Epithelial cell of esophagus (primary cell): ENCODE data around the gene SLC22A15.

Experiments used
- DNase-seq: peaks from one replicate; pipeline ENCODE4 v3.0.0; 2010; ENCODE audit warnings: low read depth
- H3K4me3 ChIP-seq: 2 replicates; pipeline ENCODE4 v1.5.1; 2011; ENCODE audit warnings: mild to moderate bottlenecking, low read length, control low read depth
- CTCF ChIP-seq: IDR thresholded peaks from 2 replicates; pipeline ENCODE4 v1.5.1; 2011; ENCODE audit warnings: low read depth, mild to moderate bottlenecking, low read length, control low read depth, inconsistent platforms; ENCODE audit not compliant: insufficient read depth; ENCODE audit errors: missing control alignments

Gene SLC22A15

GRCh38 chr1:116087628-116088027 is 111.3 kb downstream of the SLC22A15 start:
- TF ChIP-seq CTCF: no peak
- no peak for DNase-seq

GRCh38 chr1:116089870-116090269 is 113.6 kb downstream of the SLC22A15 start:
- TF ChIP-seq CTCF: no peak
- no peak overlapping the region for H3K4me3 ChIP-seq
- DNase-seq: no peak

More at GRCh38 chr1:116087628-116088027, 111.3 kb downstream of the SLC22A15 start:
- H3K4me3 ChIP-seq: no peak overlapping the region

- no peak for DNase-seq
- no peak for TF ChIP-seq CTCF
- H3K4me3 ChIP-seq: no peak overlapping the region
Observed at GRCh38 chr1:116091083-116091482, 114.8 kb downstream of the SLC22A15 start.

- TF ChIP-seq CTCF: no peak
- no peak overlapping the region for H3K4me3 ChIP-seq
- DNase-seq: no peak
Observed at GRCh38 chr1:116092752-116093489, 116.6 kb downstream of the SLC22A15 start.

GRCh38 chr1:116095027-116095426 is 118.7 kb downstream of the SLC22A15 start:
- DNase-seq: no peak
- no peak for TF ChIP-seq CTCF
- H3K4me3 ChIP-seq: no peak overlapping the region

- H3K4me3 ChIP-seq: no peak overlapping the region
- DNase-seq: no peak
- no peak for TF ChIP-seq CTCF
Observed at GRCh38 chr1:116096013-116096618, 119.8 kb downstream of the SLC22A15 start.

GRCh38 chr1:116097626-116098025 is 121.3 kb downstream of the SLC22A15 start:
- TF ChIP-seq CTCF: no peak
- H3K4me3 ChIP-seq: no peak overlapping the region
- no peak for DNase-seq
